Endothelial cell of umbilical vein (primary cell): ENCODE measurements around the gene PCBP4.

Source experiments
- EZH2 ChIP-seq: IDR thresholded peaks from 2 replicates; pipeline ENCODE4 v1.6.1; 2012; ENCODE audit warnings: borderline replicate concordance, low read depth, mild to moderate bottlenecking, moderate library complexity, low read length, inconsistent platforms; ENCODE audit not compliant: severe bottlenecking
- JUN ChIP-seq: IDR thresholded peaks from 2 replicates; pipeline ENCODE4 v1.6.1; 2011; ENCODE audit warnings: borderline replicate concordance, low read depth; ENCODE audit not compliant: insufficient read length, insufficient read depth
- POLR2A ChIP-seq: IDR thresholded peaks from 2 replicates; pipeline ENCODE4 v1.6.1; 2012; ENCODE audit warnings: low read depth, mild to moderate bottlenecking, control low read depth, low read length
- POLR2AphosphoS5 ChIP-seq: IDR thresholded peaks from 2 replicates; pipeline ENCODE4 v1.6.1; 2012; ENCODE audit warnings: low read depth, mild to moderate bottlenecking, control low read depth, low read length, moderate library complexity; ENCODE audit not compliant: insufficient read depth
- TF ChIP-seq, protein P1 (sequence below), 2 donors: IDR thresholded peaks; 1 replicate in 1 of 2; 2 replicates in 1 of 2; pipeline ENCODE4 v1.5.1; 2011; ENCODE audit warnings: low read length in 2 of 2, mild to moderate bottlenecking in 2 of 2, moderate library complexity in 2 of 2, control low read depth in 1 of 2, inconsistent platforms in 1 of 2, low read depth in 1 of 2; ENCODE audit not compliant: insufficient read depth in 1 of 2; ENCODE audit errors: extremely low read depth in 1 of 2

GRCh38 chr3:51984269-51984647, 17.0 kb upstream of the PCBP4 start:
- TF ChIP-seq, protein P1, sequence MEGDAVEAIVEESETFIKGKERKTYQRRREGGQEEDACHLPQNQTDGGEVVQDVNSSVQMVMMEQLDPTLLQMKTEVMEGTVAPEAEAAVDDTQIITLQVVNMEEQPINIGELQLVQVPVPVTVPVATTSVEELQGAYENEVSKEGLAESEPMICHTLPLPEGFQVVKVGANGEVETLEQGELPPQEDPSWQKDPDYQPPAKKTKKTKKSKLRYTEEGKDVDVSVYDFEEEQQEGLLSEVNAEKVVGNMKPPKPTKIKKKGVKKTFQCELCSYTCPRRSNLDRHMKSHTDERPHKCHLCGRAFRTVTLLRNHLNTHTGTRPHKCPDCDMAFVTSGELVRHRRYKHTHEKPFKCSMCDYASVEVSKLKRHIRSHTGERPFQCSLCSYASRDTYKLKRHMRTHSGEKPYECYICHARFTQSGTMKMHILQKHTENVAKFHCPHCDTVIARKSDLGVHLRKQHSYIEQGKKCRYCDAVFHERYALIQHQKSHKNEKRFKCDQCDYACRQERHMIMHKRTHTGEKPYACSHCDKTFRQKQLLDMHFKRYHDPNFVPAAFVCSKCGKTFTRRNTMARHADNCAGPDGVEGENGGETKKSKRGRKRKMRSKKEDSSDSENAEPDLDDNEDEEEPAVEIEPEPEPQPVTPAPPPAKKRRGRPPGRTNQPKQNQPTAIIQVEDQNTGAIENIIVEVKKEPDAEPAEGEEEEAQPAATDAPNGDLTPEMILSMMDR (IDR thresholded peaks at IDR 0.05; ENCODE audit: extremely low read depth in 1 of 2, insufficient read depth in 1 of 2, low read depth in 1 of 2, low read length in 2 of 2): no peak
- TF ChIP-seq POLR2A (no peak), POLR2AphosphoS5 (no peak), JUN (no peak), EZH2 (no peak)
